GM21825 (cell line): ENCODE results near the gene TENM3.

Experiments
- ATAC-seq: cut with Tn5 transposase; IDR thresholded peaks from one replicate; pipeline ENCODE4 v1.9.1; 2021; ENCODE audit warnings: mild to moderate bottlenecking, moderate library complexity; ENCODE audit not compliant: unreplicated experiment

Gene TENM3

DNA sequence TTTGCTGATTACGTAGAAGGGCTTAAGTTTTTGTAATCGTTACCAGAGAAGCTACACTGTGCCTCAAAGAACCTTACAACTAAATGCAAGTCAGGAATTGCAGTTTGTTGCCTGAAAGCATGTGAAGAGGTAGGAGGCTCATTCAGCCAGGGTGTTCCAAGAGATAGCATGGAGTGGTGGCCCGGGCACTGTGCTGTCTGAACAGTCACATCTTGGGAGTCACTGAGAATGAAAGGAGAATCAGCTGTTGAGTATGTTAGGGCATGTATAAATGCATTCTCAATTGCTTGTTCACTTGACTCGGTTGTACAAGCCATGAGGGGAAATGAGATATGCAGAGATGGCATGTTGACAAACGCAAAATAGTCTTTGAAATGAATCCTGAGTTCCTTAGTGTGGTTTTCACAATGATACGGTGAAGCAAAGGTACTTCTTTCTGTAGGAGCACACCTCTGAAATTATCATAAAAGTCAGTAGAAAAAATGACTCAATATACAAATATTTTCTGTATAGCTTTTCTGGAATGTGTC, 513.0 kb downstream of the TENM3 start:
- ATAC-seq = no peak

DNA sequence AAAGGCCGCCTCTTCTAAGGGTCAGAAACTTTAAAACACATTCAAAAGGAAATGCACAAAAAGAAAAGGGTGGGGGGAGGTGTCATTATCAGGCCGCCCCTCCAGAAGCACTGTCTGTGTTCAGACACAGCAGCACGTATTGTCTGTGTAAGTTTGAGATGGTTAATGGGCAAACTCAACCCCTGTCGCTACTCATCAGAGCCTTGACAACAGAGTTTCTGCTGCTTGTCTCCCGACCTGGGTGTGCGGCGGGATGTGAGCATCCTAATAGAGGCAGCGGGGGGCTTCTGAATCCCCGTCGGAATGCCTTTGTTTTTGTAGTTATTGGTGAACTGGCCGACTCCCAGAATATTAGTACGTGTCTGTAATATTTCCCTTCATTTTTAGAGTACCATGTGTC, 515.1 kb downstream of the TENM3 start:
- no peak for ATAC-seq

DNA sequence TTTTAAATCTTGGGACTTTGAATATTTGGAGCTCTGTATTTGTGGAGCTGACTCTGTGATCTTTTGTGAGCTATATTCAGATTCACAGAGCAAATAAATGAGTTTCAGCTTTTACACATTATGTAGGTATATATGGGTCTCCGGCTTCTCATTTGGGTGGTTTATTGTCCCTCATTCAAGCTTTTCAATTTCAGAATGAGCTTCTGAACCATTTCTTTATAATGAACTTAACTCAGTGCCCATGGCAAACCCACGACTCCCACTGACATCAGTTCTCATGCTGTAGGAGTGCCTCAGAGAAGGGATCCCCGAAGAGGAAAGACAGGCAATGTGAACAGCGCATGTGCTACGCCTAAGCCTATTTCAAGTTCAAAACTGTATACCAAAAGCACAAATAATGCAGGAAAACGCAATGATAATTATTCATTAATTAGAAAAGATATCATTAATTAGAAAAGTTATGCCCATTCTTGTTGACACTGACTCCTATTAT, 517.4 kb downstream of the TENM3 start:
- ATAC-seq = no peak

DNA sequence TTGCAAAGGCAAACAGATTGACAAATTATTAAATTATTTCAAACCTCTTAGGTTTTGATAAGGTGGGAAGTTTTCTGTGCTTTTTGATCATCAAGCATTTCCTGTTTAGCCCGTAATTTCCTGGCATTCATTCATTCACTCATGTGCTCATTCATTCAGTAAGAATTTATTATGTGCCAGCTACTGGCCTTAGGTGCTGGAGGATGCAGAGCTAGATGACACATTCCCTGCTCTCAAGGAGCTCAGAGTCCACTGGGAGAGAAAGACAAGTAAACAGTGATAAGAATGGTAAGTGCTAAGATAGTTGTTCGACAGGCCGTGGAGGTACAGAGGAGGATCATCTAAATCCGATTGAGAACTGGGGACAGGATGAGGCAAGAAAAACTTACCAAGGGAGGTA, 520.9 kb downstream of the TENM3 start:
- ATAC-seq = no peak

DNA sequence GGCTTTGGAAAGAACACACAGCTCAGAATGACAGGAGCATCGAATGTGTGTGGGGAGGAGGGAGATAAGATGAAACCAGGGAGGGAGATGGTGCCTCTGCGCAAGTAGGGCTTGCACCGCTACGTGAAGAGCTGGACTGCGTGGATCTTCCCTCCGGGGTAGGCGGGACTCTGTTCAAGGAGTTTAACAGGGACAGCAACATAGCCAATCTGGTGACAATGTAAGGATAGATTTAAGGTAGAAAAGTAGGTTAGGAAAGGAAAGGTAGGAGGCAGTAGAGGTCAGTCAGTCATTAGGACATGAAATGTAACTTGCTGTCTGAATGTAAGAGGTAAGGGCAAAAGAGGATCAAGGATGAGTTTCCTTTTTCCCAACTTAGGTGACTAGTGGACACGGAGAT, 521.4 kb downstream of the TENM3 start:
- ATAC-seq = no peak

DNA sequence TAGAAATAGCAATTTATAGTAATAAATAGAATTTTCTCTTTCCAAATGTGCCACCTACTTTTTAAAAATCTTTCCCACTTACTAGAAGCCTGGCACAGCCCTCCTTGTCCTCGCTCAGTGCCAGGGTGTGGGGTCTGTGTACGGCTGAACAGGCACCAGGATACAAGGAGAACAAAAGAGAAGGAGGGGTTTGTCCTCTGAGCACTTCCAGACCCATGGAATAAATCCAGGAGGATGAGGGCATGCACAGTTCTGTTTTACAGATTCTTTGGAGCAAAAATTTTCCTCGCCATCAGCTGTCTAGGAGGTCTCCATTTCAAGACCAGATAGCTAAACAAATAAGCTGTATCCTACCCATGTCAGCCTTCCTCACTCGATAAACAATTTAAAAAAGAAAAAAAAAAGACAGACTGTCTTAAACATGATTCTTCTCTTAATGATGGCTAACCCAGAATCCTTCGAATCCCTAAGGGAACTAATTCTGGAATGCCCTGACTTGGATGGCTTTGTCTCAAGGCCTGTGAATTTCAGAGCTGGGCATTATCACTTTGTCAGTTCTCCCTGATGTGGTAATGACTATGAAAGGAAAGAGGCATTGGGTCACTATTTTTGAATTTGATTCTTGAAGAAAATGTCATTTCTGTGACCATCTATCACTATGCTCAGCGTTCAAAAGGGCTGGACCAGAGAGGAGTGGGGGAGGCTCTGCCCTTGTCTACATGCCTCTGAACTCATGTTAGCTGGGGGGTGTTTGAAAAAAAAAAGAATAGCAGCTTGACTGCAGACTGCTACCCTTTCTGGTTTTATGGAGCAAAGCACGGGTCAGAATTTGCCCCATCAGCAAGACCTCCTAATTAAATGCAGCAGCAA, 523.0 kb downstream of the TENM3 start:
- no peak for ATAC-seq

DNA sequence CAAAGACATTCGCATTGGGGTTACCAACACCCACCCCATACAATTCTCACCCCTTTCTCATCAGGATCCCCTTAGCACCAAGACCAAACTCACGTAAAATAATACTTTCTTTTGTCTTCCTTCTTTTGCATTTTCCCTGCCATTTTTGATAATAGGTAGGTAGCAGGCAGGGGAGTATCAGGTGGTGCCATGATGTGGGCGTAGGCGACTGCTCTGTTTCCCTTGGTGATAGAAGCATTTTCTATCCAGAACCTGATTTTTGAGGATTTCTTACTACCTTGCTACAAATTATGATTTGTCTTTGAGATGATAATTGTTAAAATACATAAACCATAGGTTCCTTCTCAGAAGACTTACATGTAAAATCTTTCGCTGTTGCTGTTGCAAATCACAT, 523.7 kb downstream of the TENM3 start:
- ATAC-seq = no peak

DNA sequence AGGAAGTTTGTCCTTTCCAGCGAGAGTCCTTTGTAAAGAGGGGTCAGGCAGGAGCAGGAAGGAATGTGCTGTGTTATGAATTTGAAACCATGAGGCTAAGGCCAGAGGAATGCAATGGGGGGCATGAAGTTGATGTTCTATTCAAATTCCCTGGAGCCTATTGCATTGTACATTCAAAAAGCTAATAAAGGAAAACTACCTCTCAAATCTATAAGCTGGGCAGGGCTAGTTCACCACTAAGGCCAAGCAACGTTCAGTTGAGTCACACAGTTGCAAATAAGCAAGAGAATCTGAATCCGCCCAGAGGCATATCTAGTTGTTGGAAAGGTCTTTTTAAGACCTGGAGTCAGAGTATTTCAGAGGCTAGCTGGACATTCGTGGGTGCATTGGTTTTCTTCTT, 525.6 kb downstream of the TENM3 start:
- no peak for ATAC-seq

DNA sequence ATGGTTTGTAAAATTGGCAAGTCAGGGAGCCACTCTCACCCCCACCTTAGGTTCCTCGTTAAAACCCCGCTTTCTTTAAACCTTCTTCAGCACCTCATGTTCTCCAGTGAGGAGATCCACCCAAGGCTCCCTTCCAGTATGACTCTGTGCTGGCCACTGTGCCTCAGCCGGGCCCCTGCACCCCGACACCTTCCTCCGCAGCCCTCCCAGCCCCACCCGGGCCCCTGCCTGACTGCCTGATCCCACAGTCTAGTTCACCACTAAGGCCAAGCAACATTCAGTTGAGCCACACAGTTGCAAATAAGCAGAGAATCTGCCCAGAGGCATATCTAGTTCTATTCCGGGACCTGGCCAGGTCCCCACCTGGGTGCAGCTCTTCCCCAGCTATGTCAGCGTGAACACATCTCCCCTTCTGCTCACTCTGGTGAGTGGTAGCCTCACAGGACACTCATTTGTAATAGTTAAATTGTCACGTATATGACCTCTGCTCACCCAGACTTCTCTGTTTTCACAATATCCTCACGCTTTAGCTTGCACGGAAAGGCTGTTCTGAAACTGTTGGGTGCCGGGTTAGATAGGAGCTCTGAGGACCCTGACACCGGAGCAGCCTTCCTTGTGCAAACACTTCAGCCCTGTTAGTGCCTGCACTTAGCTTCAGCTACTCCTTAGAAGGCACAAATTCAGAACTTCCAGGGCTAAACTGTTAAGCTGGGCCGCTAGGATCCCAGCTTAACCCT, 527.2 kb downstream of the TENM3 start:
- ATAC-seq = no peak

DNA sequence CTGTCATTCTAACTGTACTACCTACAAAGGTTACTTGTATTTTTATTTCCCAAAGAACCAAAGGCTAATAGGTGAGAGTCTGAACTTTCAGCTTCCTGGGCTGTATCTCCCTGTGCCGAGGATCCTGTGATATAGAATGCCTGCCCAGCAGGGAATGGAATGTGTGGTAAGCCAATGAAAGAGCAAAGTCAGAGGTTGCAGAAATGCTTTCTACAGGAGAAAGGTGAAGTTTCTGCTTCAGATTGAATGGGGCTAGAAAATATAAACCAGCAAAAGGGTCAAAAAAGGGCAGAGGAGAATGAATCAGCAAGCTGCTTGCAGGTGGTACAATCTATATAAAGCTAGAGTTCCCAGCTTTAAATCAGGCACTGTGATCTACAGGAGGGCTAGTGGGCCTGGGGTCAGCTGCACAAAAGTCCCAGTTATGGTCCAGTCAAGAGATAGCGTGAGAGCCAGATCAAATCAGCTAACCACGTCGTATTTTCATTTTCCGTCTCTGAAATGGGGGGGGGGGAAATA, 527.9 kb downstream of the TENM3 start:
- ATAC-seq = no peak

DNA sequence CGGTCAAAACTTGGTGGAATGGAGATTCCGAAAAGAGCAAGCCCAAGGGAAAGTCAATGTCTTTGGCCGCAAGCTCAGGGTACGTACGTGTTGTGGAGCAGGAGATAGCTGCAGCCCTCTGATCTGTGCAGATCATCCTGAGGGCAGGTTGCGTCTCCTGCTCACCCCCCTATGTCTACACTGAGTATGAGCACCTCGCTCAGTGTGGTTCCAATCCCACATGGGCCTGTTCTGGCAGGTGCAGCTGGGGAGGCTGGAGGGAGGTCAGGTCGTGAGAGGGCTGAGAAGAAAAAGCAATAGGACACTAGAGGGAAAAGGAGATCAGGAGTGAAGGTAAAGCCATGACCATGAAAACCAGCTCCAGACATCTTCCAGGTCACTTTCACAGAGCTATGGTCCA, 531.9 kb downstream of the TENM3 start:
- ATAC-seq = no peak

DNA sequence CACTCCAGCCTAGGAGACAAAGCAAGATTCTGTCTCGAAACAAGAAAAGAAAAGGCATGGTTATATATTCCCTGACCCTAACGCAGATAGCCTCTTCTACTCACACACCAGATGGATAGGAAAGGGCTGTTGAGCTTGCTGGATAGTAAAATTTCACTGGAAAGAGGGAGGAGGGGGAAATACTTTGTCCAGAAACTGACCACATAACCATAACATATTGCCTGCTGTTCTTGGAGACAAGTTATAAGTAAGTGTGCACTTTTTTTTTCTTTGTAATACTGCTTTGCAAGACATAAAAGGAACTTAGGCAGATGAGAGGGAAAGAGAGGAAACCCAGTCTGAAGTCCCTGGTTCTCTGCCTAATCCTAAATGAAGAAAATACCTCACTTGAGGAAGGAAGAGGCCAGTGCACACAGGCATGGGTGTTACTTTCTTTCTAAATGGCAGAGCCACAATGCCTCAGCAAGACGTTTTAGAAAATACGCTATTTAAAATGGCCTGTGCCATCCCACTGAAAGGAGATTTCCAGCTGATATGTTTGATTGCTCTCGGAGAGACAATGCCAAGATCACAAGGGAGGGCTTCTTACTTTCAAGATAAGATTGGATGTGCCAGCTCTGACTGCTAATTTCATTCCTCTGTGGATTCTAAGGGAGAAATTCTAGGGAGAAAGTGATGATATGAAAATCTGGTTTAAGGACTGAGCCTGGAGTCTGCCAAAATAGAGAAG, 533.3 kb downstream of the TENM3 start:
- no peak for ATAC-seq

DNA sequence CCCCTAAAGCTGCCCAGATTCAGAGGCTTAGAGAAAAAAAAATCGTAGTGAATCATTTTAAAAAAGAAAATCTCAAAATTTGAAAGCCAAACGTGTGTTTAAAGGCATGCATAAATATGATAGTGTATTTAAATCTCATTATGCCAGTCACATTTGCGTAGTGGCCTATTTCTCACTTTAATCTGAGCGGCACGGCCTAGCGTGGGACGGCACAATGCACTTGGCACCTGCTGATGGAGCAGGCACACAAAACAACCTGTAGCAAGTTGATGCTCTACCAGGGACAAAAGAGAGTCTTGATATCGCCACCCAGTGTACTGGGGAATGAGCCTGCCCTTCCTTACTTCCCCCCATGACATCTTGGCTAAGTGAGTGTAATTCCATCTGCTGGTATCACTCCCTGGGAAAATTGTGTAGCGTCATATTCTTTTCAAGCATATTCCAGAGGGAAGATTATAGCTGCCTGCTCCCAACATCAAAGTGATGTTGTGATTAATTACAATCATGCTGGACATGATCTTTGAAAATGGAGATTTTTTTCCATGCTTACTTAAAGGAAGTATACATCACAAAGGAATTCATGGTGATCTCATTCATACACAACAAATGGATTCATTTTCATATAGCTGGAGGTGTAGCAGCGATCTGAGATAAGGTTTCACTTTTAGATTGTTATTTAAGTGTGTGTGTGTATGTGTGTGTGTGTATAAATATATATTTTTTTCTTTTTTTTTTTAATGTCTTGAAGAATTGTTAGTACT, 535.2 kb downstream of the TENM3 start:
- ATAC-seq = no peak

DNA sequence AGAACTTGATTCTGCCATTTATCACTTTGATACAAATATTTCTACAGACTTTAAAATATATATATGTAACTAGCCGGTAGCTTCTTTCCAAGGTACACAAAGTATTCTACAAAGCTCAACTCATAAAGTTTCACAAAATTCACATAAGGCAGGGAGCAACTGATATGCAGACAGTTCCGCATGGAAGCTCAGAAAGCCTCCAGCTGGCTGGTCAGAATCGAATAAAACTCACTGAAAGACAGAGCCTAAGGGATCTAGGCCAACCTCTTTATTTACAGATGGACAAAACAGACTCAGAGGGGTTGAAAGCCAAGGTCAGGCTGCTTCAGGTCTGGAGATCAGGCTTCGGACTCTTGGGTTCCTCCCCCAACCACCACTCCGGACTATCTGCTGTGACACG, 543.8 kb downstream of the TENM3 start:
- ATAC-seq = no peak

DNA sequence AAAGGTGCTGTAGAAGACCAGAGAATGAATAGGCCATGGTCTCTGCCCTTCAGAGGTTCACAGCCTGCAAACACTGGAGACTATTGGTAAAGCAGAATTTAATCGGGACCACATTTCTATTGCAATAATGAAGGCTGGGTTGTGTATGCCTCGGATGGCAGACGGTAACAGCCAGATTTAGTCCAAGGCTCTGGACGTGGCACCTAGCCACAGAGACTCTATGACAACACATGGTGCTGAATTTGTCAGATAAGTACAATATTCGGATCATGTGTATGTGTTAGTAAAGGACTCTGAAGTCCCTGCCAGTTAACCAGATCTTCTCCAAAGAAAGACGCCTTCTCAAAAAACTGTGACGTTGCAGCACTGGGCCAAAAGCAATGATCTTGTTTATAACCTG, 545.0 kb downstream of the TENM3 start:
- no peak for ATAC-seq

DNA sequence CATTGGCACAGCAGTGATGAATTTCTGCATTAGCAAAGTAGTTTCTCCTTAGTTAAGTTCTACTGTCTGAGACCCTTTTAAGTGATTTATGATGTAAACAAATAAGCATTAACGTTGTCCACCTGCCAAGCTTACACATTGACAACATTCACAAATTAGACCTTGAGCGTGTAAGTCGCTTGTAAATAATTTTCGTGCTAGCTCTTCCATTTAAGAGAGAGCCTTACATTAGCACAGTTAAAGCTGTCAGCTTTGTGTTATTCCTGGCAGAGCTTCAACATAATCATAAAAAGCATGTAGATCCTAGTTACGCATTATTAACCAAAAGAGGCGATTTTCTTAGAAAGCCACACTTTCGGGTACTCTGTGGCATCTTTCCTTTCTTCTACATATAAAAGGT, 546.3 kb downstream of the TENM3 start:
- no peak for ATAC-seq

DNA sequence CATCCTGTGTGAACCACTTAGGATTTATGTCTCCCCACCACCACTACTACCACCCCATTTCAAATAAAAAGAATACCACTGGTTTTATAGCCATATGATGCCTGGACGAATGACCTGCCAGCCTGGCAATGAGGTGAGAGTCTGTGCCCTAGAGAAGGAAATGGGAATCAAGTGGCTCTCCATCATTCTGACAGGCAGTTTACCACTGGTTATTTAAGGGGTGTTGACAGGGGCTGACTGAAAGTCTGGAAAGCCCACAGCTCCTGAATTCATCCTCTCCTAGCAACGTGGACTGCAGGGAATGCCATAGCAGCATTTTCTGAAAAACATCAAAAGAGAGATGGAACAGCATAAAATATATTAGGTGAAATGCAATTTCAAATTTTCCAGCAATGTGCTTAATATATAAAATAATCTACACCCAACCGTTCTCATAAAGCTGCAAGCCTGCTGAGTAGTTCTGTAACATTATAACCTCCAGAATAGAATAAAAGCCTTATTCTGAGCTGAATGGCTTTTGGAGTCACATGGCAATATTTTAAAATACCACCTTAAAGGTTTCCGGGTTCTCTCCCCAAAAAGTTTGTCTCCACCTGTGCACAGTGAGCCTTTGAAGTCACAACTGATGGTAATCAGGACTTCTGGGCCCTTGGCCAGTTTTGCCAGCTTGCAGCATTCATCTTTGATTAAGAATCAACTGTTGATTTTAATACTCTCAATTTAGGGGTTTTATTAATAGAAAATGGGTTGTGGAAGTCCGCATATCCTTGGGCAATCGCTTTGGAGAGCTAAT, 552.4 kb downstream of the TENM3 start:
- no peak for ATAC-seq

DNA sequence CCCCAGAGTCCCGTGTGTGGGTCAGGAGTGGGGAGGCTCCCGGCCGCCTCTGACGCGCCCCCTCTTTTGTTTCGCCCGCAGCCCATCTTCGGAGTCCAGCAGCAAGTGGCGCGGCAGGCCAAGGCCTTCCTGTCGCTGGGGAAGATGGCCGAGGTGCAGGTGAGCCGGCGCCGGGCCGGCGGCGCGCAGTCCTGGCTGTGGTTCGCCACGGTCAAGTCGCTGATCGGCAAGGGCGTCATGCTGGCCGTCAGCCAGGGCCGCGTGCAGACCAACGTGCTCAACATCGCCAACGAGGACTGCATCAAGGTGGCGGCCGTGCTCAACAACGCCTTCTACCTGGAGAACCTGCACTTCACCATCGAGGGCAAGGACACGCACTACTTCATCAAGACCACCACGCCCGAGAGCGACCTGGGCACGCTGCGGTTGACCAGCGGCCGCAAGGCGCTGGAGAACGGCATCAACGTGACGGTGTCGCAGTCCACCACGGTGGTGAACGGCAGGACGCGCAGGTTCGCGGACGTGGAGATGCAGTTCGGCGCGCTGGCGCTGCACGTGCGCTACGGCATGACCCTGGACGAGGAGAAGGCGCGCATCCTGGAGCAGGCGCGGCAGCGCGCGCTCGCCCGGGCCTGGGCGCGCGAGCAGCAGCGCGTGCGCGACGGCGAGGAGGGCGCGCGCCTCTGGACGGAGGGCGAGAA, 556.5 kb downstream of the TENM3 start:
- no peak for ATAC-seq

DNA sequence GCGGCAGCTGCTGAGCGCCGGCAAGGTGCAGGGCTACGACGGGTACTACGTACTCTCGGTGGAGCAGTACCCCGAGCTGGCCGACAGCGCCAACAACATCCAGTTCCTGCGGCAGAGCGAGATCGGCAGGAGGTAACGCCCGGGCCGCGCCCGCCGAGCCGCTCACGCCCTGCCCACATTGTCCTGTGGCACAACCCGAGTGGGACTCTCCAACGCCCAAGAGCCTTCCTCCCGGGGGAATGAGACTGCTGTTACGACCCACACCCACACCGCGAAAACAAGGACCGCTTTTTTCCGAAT, 557.0 kb downstream of the TENM3 start:
- ATAC-seq = no peak
